Lower leg skin (tissue), 3 donors: ENCODE data around the gene VWA8.

Experiments used
- CTCF ChIP-seq, 3 donors: fragments of 450-650 bp; IDR thresholded peaks; one replicate each; pipeline ENCODE4 v1.5.1; 2016; ENCODE audit warnings: antibody characterized with exemption in 3 of 3, mild to moderate bottlenecking in 3 of 3, moderate library complexity in 2 of 3
- POLR2A ChIP-seq, 2 donors: fragments of 450-650 bp; IDR thresholded peaks; one replicate each; pipeline ENCODE4 v1.6.1; 2016 to 2017; ENCODE audit warnings: antibody characterized with exemption in 2 of 2, mild to moderate bottlenecking in 1 of 2, moderate library complexity in 1 of 2

GRCh38 chr13:41973247-41973741 lies 12.4 kb upstream of the VWA8 start:
- TF ChIP-seq CTCF (IDR thresholded peaks at IDR 0.05) (no peak), POLR2A (IDR thresholded peaks at IDR 0.05) (no peak)
